GM23338 (cell line): ENCODE measurements around the gene NLGN1. TPM values are rescaled to one million over a fixed set of nuclear protein-coding genes. Genes with fewer than 3 reads are reported as not detected.

ENCODE experiments used
- ATAC-seq: fragments of 200-7000 bp; cut with Tn5 transposase; 3 replicates; pipeline ENCODE4 v1.9.1; 2020
- DNase-seq: peaks from one replicate; pipeline ENCODE4 v3.0.0-alpha.2; 2015; ENCODE audit warnings: low spot score
- H2AFZ ChIP-seq: fragments of 200-600 bp; sonication (generic); 2 replicates; pipeline ENCODE4 v1.8.0; 2016; ENCODE audit warnings: antibody characterized with exemption, mild to moderate bottlenecking, moderate library complexity
- H3F3A ChIP-seq: fragments of 200-600 bp; sonication (generic); replicated peaks from 2 replicates; pipeline ENCODE4 v1.8.0; 2017; ENCODE audit warnings: antibody characterized with exemption, mixed run types, low read depth
- H3K27ac ChIP-seq: fragments of 200-600 bp; sonication (generic); 2 replicates; pipeline ENCODE4 v1.6.1; 2016; ENCODE audit warnings: low read depth
- H3K27me3 ChIP-seq: fragments of 200-600 bp; sonication (generic); 2 replicates; pipeline ENCODE4 v1.8.0; 2016; ENCODE audit warnings: mild to moderate bottlenecking, mixed run types, moderate library complexity; ENCODE audit not compliant: insufficient read depth
- H3K36me3 ChIP-seq: fragments of 200-600 bp; sonication (generic); 2 replicates; pipeline ENCODE4 v1.8.0; 2016; ENCODE audit warnings: mild to moderate bottlenecking; ENCODE audit not compliant: insufficient read depth
- H3K4me1 ChIP-seq: fragments of 200-600 bp; sonication (generic); 2 replicates; pipeline ENCODE4 v1.8.0; 2016; ENCODE audit warnings: mild to moderate bottlenecking, moderate library complexity; ENCODE audit not compliant: insufficient read depth
- H3K4me2 ChIP-seq: fragments of 200-600 bp; sonication (generic); 2 replicates; pipeline ENCODE4 v1.7.1; 2017; ENCODE audit warnings: mixed run types
- H3K4me3 ChIP-seq: fragments of 200-600 bp; sonication (generic); 2 replicates; pipeline ENCODE4 v1.6.1; 2016; ENCODE audit warnings: mixed run types
- H3K79me2 ChIP-seq: fragments of 200-600 bp; sonication (generic); replicated peaks from 2 replicates; pipeline ENCODE4 v1.8.0; 2017; ENCODE audit warnings: mild to moderate bottlenecking; ENCODE audit not compliant: insufficient read depth
- H3K9me2 ChIP-seq: fragments of 200-600 bp; sonication (generic); 2 replicates; pipeline ENCODE4 v1.8.0; 2017; ENCODE audit not compliant: insufficient read depth
- H4K20me1 ChIP-seq: fragments of 200-600 bp; sonication (generic); replicated peaks from 2 replicates; pipeline ENCODE4 v1.8.0; 2017; ENCODE audit warnings: mild to moderate bottlenecking; ENCODE audit not compliant: insufficient read depth
- H3K27ac Mint-ChIP-seq: 2 replicates; pipeline ENCODE4 v1.8.0; 2020; ENCODE audit warnings: inconsistent platforms, mild to moderate bottlenecking, moderate library complexity, mixed read lengths
- H3K27me3 Mint-ChIP-seq: 3 replicates; pipeline ENCODE4 v1.8.0; 2022; ENCODE audit warnings: low read depth, mild to moderate bottlenecking, moderate library complexity, mixed read lengths, inconsistent platforms; ENCODE audit not compliant: insufficient read depth, poor library complexity
- H3K36me3 Mint-ChIP-seq: 3 replicates; pipeline ENCODE4 v1.8.0; 2021; ENCODE audit warnings: low read depth, mild to moderate bottlenecking, inconsistent platforms, moderate library complexity, mixed read lengths
- H3K4me1 Mint-ChIP-seq: 3 replicates; pipeline ENCODE4 v1.8.0; 2020; ENCODE audit warnings: mild to moderate bottlenecking, inconsistent platforms, mixed read lengths
- H3K4me3 Mint-ChIP-seq: 3 replicates; pipeline ENCODE4 v1.8.0; 2021; ENCODE audit warnings: moderate library complexity, mild to moderate bottlenecking, inconsistent platforms, mixed read lengths
- H3K9me3 Mint-ChIP-seq: 3 replicates; pipeline ENCODE4 v1.8.0; 2020; ENCODE audit warnings: moderate library complexity, mild to moderate bottlenecking, inconsistent platforms, mixed read lengths
- CREB1 ChIP-seq: fragments of 250-450 bp; sonication (Bioruptor Pico); IDR thresholded peaks from 2 replicates; pipeline ENCODE4 v1.5.0; 2020; ENCODE audit warnings: low read depth, mild to moderate bottlenecking, moderate library complexity
- CTCF ChIP-seq, 2 experiments: fragments of 200-600 bp in 1 of 2; sonication (generic) in 1 of 2; conservative IDR thresholded peaks; 2 replicates each; pipeline versions ENCODE4 v1.5.1 to v1.6.1; 2016 to 2017; ENCODE audit warnings: antibody characterized with exemption in 2 of 2, low read depth in 2 of 2, mild to moderate bottlenecking in 2 of 2, moderate library complexity in 1 of 2
- EZH2phosphoT487 ChIP-seq: fragments of 200-600 bp; sonication (generic); IDR thresholded peaks from one replicate; pipeline ENCODE4 v1.8.1; 2018; ENCODE audit warnings: antibody characterized with exemption; ENCODE audit not compliant: unreplicated experiment
- JUNB ChIP-seq: IDR thresholded peaks from one replicate; pipeline ENCODE4 v1.6.1; 2016; ENCODE audit warnings: antibody characterized with exemption; ENCODE audit not compliant: unreplicated experiment
- NANOG ChIP-seq: IDR thresholded peaks from 2 replicates; pipeline ENCODE4 v1.6.1; 2016; ENCODE audit warnings: antibody characterized with exemption, borderline replicate concordance
- POLR2AphosphoS5 ChIP-seq: IDR thresholded peaks from 2 replicates; pipeline ENCODE4 v1.6.1; 2016; ENCODE audit warnings: antibody characterized with exemption, low read depth
- REST ChIP-seq: IDR thresholded peaks from one replicate; pipeline ENCODE4 v1.6.1; 2018; ENCODE audit warnings: antibody characterized with exemption; ENCODE audit not compliant: unreplicated experiment
- STAT1 ChIP-seq: IDR thresholded peaks from one replicate; pipeline ENCODE4 v1.6.1; 2016; ENCODE audit warnings: antibody characterized with exemption; ENCODE audit not compliant: unreplicated experiment
- ZNF114 ChIP-seq: fragments of 250-450 bp; sonication (Bioruptor Pico); IDR thresholded peaks from 2 replicates; pipeline ENCODE4 v1.5.0; 2020; ENCODE audit warnings: mild to moderate bottlenecking, moderate library complexity
- ZNF331 ChIP-seq: fragments of 250-450 bp; sonication (Bioruptor Pico); IDR thresholded peaks from 2 replicates; pipeline ENCODE4 v1.5.0; 2020; ENCODE audit warnings: low read depth, mild to moderate bottlenecking, moderate library complexity
- ZNF462 ChIP-seq: fragments of 250-450 bp; sonication (Bioruptor Pico); IDR thresholded peaks from 2 replicates; pipeline ENCODE4 v1.5.0; 2020; ENCODE audit warnings: mild to moderate bottlenecking, moderate library complexity
- polyA plus RNA-seq: library from polyadenylated mRNA; unstranded; fragments of >200 nt; fragmentation: Nextera tagmentation; extraction: Ambion mirVana; gene quantifications from 2 replicates; pipeline ENCODE4 v1.2.1, GENCODE V29; 2016
- total RNA-seq: library from RNA; depleted of rRNA; stranded (reverse); fragments of >200 nt; shearing (Covaris generic); gene quantifications from 2 replicates; pipeline ENCODE4 v1.2.3, GENCODE V29; 2014

Gene NLGN1
- total and polyA plus RNA-seq, 2 experiments from 2014 or later: 6.5 to 18.6 TPM

- H3K4me1 Mint-ChIP-seq: peaks cover 17% of the 10 kb centered on the region
- ATAC-seq (no peak), DNase-seq (no peak)
- no peaks in the 10 kb centered on the region for H3K9me2 ChIP-seq
- H3K27ac ChIP-seq: no peak overlapping the region
- no peak for TF ChIP-seq POLR2AphosphoS5
- no peak for TF ChIP-seq NANOG
- no peak for TF ChIP-seq ZNF114 (CRISPR knock-in tag)
- no peak for TF ChIP-seq JUNB
- peaks cover 10% of the 10 kb centered on the region for H3K4me1 ChIP-seq
- H3K79me2 ChIP-seq: no peaks in the 10 kb centered on the region
- no peaks in the 10 kb centered on the region for H3K36me3 ChIP-seq
- no peaks in the 10 kb centered on the region for H3K27me3 ChIP-seq
- H3K27me3 Mint-ChIP-seq: no peaks in the 10 kb centered on the region
- no peaks in the 10 kb centered on the region for H3K9me3 Mint-ChIP-seq
- H3K36me3 Mint-ChIP-seq: no peaks in the 10 kb centered on the region
- H3K27ac Mint-ChIP-seq: no peak overlapping the region
- H3K4me2 ChIP-seq: no peak overlapping the region
- H2AFZ ChIP-seq: no peak overlapping the region
- H3K4me3 ChIP-seq: no peak overlapping the region
- no peaks in the 10 kb centered on the region for H3F3A ChIP-seq
- H3K4me3 Mint-ChIP-seq: no peak overlapping the region
- no peaks in the 10 kb centered on the region for H4K20me1 ChIP-seq
These were observed 353.0 kb downstream of the NLGN1 start for GRCh38 chr3:173750591-173750990.

GRCh38 chr3:173753593-173753992, 356.0 kb downstream of the NLGN1 start:
- no peak for ATAC-seq
- Histone ChIP-seq H3K9me2 (no peaks in the 10 kb centered on the region), H4K20me1 (no peaks in the 10 kb centered on the region), H3K4me3 (no peak overlapping the region), H2AFZ (no peak overlapping the region), H3K36me3 (no peaks in the 10 kb centered on the region), H3K4me1 (peaks cover 10% of the 10 kb centered on the region), H3K79me2 (no peaks in the 10 kb centered on the region), H3K27ac (no peak overlapping the region), H3K4me2 (no peak overlapping the region), H3F3A (no peaks in the 10 kb centered on the region), H3K27me3 (no peaks in the 10 kb centered on the region)
- Mint-ChIP-seq H3K36me3 (no peaks in the 10 kb centered on the region), H3K27me3 (no peaks in the 10 kb centered on the region), H3K27ac (no peak overlapping the region), H3K4me1 (peaks cover 12% of the 10 kb centered on the region), H3K4me3 (no peak overlapping the region), H3K9me3 (no peaks in the 10 kb centered on the region)
- DNase-seq: no peak
- TF ChIP-seq ZNF114 (CRISPR knock-in tag) (no peak), CREB1 (CRISPR knock-in tag) (no peak), STAT1 (no peak), CTCF (conservative IDR thresholded peaks at IDR 0.05; ENCODE audit: low read depth in 2 of 2) (no peak), NANOG (no peak), ZNF331 (CRISPR knock-in tag) (no peak), JUNB (no peak), POLR2AphosphoS5 (no peak), EZH2phosphoT487 (no peak), REST (no peak), ZNF462 (no peak)
